ENCODE measurements around the gene PLA2G12B. TPM values are rescaled to one million over a fixed set of nuclear protein-coding genes. Genes with fewer than 3 reads are reported as not detected.
"Not testable (repeated sequence)": the region's sequence is repeated elsewhere in the genome, so short reads cannot be mapped to it uniquely, and the experiment has no call there.

Gene PLA2G12B, protein sequence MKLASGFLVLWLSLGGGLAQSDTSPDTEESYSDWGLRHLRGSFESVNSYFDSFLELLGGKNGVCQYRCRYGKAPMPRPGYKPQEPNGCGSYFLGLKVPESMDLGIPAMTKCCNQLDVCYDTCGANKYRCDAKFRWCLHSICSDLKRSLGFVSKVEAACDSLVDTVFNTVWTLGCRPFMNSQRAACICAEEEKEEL
- total RNA-seq = 0.27 TPM
- long read RNA-seq = 0 reads

DNA sequence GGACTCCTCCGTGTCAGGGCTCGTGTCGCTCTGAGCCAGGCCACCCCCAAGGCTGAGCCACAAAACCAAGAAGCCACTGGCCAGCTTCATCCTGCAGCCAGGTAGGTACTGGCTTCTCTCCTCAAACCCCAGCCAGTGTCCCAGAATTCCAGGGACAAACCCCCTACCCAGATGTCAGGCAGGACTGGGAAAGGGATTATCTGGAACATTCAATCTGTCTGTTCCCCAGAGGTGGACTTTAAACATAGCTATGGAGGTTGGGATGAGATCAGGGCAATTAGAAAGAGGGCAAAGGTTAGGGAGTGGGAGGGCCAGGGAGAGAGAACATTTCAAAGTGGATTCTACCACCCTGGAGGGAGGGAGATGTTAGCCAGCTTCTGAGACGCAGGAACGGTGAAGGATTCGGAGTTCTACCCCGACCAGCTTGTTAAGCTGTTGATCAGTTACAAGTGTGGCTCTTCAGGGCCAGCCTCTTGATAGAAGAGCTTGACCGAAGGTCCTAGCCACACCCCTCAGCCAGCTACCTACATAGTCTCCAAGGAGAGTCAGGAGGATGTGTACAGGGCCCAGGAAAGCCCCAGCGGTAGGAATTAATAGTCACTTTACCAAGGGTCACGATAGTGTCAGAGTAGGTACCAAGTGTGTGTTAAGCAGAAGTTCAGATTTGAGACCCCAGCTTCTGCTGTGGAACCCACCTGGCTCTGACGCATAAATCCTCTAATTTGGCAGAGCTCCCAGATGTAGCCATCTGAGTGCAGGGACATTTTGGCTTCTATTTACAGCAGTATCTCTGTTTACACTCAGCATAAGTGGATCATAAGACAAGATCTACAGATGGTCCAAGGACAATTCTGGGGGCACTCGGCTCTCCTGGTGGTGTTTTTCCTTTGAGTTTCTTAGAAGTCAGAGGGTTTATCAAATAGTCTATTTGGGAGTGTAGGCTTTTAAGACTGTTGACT is at the start of gene PLA2G12B:
PLA2G12B (minus strand) TSS at position 211 of the 959 bp plus-strand sequence; CDS start at position 90, 121 bp downstream.
- ATAC-seq (peak; percentile 65), DNase-seq (ENCODE audit: missing footprints) (no peak)
- intact Hi-C loops (cut with DNase I) = no loop called here

DNA sequence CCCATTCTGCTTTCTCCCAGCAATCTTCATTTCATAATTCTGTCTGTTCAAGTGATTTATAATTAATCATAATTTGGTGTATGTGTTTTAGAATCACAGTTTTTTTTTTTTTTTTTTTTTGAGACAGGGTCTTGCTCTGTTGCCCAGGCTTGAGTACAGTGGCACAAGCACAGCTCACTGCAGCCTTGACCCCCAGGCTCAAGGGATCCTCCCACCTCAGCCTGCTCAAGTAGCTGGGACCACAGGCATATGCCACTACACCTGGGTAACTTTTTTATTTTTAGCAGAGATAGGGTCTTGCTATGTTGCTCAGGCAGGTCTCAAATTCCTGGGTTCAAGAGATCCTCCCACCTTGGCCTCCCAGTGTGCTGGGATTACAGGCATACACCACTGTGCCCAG is 49.2 kb upstream of the PLA2G12B start:
- intact Hi-C loops (cut with DNase I) = no loop called here
- ATAC-seq (no peak), DNase-seq (ENCODE audit: missing footprints) (no peak)

DNA sequence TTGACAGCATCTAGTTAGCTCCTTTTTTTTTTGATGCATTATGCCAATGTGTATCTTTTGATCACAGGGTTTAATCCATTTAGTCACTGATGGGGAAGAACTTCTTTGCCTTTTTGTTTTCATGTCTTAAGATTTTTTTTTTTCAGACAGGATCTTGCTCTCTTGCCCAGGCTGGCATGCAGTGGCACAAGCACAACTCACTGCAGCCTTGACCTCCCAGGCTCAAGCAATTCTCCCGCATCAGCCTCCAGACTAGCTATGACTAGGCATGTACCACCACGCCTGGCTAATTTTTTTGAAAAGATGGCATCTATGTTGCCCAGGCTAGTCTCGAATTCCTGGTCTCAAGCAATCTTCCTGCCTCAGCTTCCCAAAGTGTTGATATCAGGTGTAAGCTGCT is 46.4 kb upstream of the PLA2G12B start:
- DNase-seq (ENCODE audit: missing footprints) (no peak), ATAC-seq (no peak)
- intact Hi-C loops (cut with DNase I) = no loop called here

DNA sequence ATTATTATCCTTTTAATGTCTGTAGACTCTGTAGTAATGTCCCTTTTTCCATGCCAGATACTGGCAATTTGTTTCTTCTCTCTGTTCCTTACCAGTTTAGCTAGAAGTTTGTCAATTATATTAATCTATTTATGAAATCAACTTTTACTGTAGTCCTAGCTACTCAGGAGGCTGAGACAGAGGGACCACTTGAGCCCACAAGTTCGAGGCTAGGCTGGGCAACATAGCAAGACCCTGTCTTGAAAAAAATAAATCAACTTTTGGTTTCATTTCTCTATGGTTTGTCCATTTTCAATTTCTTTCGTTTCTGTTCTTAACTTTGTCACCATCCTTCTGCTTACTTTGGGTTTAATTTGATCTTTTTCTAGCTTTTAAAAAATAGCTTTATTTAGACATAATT is 42.5 kb upstream of the PLA2G12B start:
- intact Hi-C loops (cut with DNase I) = no loop called here
- DNase-seq (ENCODE audit: missing footprints) = no peak
- no peak for ATAC-seq

DNA sequence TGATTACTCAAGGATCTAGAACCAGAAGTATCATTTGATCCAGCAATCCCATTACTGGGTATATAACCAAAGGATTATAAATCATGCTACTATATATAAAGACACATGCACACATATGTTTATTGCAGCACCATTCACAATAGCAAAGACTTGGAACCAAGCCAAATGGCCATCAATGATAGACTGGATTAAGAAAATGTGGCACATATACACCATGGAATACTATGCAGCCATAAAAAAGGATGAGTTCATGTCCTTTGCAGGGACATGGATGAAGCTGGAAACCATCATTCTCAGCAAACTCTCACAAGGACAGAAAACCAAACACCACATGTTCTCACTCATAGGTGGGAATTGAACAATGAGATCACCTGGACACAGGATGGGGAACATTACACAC is 40.9 kb upstream of the PLA2G12B start:
- ATAC-seq; DNase-seq (ENCODE audit: missing footprints); intact Hi-C loops (cut with DNase I): not testable (repeated sequence)

DNA sequence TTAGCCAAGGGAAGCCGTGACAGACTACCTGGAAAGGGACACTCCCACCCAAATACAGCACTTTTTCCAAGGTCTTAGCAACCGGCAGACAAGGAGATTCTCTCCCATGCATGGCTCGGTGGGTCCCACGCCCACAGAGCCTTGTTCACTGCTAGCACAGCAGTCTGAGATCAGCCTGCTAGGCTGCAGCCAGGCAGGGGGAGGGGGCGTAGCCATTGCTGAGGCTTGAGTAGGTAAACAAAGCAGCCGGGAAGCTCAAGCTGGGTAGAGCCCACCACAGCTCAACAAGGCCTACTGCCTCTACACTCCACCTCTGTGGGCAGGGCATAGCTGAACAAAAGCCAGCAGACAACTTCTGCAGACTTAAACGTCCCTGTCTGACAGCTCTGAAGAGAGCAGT is 35.2 kb upstream of the PLA2G12B start:
- DNase-seq (ENCODE audit: missing footprints); intact Hi-C loops (cut with DNase I): not testable (repeated sequence)

DNA sequence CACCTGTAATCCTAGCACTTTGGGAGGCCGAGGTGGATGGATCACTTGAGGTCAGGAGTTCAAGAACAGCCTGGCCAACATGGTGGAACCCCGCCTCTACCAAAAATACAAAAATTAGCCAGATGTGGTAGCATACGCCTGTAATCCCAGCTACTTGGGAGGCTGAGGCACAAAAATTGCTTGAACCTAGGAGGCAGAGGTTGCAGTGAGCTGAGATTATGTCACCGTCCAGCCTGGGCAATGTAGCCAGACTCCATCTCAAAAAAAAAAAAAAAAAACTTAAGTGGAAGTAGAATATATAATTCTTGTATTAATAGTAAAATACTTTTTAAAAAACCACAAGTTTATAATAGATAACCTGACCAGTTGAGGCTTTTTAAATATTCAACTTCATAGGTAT is 30.0 kb upstream of the PLA2G12B start:
- DNase-seq (ENCODE audit: missing footprints); intact Hi-C loops (cut with DNase I); ATAC-seq: not testable (repeated sequence)

More for the DNA sequence above, 35.2 kb upstream of the PLA2G12B start:
- not testable (repeated sequence) for ATAC-seq

DNA sequence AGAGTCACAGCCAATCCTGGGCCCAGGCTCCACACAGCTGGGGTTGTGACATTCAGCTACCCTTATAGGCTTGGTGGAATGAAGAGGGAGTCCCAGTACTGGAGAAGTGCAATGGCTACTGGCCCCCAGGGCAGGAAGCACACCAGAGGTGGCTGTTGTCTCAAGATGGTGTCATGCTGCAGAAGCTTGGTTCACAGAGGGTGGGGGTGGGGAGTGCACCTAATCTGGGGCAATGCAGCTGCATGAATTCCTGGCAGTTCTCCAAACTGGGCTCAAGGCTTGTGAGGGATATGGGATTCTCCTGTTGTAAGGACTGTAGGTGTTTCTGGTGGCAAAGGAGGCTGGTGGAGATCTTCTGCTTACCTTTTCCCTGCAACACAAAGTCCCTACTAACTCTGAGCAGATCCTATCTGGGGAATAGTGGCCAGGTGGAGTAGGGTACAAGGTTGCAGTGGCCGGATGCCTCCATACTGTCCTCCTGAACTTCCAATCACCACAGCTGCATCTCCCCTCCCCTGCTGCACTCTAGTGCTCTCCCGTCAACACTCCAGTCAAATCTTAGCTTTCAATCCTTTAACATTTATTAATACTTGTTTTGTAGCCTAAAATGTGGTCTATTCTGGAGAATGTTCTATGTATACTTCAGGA is 27.4 kb upstream of the PLA2G12B start:
- intact Hi-C loops (cut with DNase I) = no loop called here
- ATAC-seq = peak; percentile 30
- no peak for DNase-seq (ENCODE audit: missing footprints)

DNA sequence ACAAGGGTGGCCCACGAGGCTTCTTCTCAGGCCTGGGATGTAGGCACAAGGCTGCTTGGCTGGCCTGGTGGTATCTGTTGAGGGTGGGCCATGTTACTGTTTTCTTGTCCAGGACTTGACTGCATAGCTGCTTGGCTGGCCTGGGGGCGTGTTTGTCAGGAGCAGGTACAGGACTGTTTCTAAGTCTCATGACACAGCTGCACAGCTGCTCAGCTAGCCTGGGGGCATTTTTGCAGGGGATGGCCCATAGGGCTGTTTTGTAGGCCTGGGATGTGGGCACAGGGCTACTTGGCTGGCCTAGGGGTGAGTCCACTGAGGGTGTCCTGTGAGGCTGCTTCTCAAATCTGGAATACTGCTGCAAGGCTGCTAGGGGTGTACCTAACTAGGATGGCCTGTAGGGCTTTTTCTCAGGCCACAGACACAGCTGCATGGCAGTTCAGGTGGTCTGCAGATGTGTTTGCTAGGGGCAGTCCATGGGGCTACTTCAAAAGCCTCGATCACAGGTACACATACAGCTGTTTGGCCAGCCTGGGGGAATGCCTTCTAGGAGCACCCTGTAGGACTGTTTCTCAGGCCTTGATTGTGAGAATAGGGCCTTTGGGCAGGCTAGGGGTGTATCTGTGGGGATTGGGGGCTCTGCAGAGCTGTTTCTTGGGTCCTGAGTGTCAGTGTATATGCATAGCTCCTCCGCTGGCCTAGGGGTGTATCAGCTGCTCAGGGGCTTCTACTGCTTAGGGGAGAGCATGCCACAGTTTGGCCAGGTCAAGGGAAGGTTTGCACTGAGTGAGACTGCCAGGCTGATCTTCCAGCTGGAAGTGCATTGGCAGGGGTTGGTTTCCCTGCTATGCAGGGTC is 26.6 kb upstream of the PLA2G12B start:
- ATAC-seq = peak; percentile 44
- DNase-seq (ENCODE audit: missing footprints) = no peak
- intact Hi-C loops (cut with DNase I) = no loop called here

DNA sequence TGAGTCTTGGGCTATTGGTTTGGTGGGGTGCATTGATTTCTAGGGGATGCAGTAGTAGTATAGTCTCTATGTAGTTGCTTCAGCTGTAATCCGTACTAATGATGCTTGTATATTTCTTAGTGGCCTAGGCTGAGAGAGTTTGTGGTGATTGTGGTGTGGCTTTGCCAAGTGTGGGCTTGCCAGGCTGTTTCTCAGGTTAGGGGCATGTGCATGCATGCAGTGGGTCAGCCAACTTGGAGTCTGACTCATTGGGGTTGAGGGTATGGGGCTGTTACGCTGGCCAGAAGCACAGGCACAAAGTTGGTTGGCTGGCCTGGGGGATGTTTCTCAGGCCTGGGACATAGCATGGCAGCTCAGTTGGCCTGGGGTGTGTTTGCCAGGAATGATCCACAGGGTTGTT is 25.7 kb upstream of the PLA2G12B start:
- ATAC-seq (no peak), DNase-seq (ENCODE audit: missing footprints) (no peak)
- intact Hi-C loops (cut with DNase I) = no loop called here

DNA sequence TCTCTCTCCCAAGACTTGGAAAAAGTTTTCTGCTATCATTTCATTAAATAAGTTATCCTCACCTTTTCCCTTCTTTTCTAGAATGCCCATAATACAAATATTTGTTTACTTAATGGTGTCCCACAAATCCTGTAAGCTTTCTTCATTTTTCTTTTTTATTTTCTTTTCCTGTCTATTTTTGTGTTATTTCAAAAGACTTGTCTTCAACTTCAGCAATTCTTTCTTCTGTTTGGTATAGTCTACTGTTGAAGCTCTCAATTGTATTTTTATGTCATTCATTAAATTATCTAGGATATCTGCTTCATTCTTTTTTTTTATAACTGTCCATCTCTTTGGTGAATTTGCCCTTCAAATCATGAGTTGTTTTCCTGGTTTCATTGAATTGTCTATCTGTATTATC is 25.1 kb upstream of the PLA2G12B start:
- no peak for DNase-seq (ENCODE audit: missing footprints)

DNA sequence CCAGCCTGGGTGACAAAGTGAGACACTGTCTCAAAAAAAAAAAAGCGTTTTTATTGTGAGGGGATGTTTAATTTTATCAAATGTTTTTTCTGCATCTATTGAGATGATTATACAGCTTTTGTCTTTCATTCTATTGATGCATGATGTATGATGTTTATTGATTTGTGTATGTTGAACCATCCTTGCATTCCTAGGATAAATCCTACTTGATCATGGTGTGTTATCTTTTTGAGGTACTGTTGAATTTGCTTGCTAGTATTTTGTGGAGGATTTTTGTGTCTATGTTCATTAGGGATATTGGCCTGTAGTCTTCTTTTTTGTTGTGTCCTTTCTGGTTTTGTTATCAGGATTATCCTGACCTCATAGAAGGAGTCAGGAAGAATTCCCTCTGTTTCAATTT is 22.3 kb upstream of the PLA2G12B start:
- intact Hi-C loops (cut with DNase I) = no loop called here
- DNase-seq (ENCODE audit: missing footprints) (no peak), ATAC-seq (no peak)

More for the DNA sequence above, 25.1 kb upstream of the PLA2G12B start:
- intact Hi-C loops (cut with DNase I) = no loop called here
- ATAC-seq = no peak

DNA sequence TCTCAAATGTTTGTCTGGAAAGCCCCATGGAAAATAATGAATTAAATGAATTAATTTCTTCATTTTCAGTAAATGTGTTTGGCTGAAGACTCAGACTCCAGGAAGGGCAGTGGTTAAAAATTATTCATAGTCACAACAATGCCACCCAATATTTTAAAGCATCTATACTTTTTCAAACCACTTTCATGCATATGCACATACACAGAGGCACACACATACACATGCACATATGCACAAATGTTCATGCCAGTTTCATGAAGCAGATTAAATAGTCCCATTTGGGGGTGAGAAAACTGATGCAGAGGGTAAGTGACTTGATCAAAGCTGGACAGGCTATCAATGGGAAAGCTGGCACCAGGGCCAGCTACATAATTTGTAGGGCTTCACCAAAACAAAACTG is 1.4 kb upstream of the PLA2G12B start:
- intact Hi-C loops (cut with DNase I) = no loop called here
- ATAC-seq (no peak), DNase-seq (ENCODE audit: missing footprints) (no peak)

DNA sequence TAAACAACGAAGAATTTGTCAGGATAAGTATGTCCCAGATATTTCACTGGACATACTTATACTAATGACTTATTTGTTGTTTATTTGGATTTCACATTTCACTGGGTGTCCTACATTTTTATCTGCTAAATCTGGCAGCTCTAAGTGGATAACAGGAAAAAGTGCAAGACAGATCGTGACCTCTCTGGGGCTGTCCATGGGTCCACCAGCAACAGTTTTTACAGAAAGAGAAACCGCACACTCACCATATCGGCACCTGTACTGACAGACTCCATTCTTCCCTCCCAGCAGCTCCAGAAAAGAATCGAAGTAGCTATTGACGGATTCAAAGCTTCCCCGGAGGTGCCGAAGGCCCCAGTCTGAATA is 393 bp downstream of the PLA2G12B start:
- intact Hi-C loops (cut with DNase I) = no loop called here
- no peak for ATAC-seq
- no peak for DNase-seq (ENCODE audit: missing footprints)

DNA sequence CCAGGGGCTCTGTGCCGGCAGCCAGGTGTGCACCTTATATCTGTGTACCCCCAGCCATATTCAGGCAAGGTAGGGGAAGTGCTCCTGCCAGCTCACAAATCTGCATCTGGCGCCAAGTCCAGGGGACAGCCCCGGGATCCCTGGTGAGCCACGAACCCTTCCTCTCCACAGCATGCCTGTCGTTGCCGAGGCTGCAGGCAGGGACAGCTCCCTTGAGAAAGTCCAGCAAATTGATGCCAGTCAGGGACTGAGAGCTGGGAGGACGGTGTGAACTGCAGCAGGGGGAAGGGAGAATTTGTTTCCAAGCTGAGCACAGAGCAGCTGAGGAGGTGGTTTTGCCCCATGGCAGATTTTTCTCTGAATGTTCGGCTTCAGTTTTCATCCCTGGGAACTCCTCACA is 919 bp downstream of the PLA2G12B start:
- ATAC-seq = peak; percentile 68
- DNase-seq (ENCODE audit: missing footprints) = no peak
- intact Hi-C loops (cut with DNase I) = no loop called here

DNA sequence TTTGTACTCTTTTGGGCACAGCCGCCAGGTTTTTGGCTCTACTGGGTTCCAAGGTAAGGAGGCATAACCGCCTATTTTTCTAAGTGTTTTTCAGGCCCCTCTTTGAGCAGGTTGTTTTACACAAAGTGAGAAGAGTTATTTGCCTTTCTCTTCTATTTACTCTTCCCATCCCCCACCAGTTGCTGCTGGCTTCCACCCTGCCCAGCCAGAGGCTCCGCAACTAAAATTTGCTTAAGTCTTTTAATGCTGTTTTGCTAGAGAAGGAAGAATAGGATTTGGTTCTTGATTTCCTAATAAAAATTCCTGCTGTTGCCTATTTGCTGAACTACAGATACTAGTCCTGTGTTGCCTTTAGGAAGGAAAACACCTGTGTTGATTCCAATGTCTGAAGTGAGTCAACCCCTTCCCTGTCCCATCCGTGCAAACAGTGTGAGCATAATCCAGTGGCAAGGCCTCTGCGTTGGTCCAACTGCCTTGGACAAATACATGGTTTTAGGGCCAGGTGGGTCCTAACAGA is 1.9 kb downstream of the PLA2G12B start:
- ATAC-seq (no peak), DNase-seq (ENCODE audit: missing footprints) (no peak)
- intact Hi-C loops (cut with DNase I) = no loop called here

DNA sequence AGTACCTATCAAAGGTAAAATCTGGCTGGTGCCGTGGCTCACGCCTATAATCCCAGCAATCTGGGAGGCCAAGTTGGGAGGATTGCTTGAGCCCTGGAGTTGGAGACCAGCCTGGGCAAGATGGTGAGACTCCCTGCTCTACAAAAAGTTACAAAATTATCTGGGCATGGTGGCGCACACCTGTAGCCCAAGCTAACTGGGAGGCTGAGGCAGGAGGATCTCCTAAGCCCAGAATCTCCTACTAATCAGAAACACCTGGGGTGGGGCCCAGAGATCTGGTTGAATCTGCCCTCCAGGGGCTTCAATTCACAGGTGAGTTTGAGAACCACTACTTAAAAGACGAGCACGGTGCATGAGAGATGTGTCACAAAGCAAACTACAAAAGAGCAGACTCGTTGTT is 2.4 kb downstream of the PLA2G12B start:
- DNase-seq (ENCODE audit: missing footprints) (no peak), ATAC-seq (no peak)
- intact Hi-C loops (cut with DNase I) = no loop called here

DNA sequence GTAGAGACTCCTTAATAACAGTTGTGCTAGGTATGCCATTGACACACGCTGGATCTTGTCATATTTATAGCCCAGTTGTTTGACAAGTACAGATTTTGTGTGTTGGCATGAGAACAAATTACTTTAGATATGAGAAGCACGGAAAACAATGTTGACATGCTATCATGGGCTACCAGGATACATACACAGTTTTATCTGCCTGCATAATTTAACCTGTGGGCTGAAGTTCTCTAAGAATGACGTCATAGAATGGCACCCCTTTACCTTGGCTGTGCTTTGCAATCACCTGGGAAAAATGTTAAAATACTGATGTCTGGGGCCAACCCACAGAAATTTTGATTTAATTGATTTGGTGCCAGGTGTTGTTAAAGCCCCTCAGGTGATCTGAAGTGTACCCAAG is 2.8 kb downstream of the PLA2G12B start:
- no peak for DNase-seq (ENCODE audit: missing footprints)
- intact Hi-C loops (cut with DNase I) = no loop called here
- ATAC-seq = peak; percentile 27

DNA sequence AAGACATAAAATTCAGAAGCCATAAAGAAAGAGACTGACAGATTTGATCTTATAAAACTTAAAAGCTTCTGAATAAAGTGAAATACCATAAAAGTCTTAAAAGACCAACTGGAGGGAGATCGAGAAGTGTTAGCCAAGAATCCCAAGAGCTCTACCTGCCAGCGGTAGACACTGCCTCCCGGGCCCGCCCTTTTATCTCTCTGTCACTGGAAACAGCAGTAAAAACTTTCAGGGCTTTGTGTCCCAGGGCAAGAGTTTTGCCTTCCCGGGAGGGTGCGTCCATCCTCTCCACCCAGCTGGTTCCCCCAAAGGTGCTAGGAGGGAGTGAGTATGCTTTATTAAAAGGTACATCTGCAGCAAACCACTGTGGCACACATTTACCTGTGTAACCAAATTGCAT is 5.8 kb downstream of the PLA2G12B start:
- intact Hi-C loops (cut with DNase I) = no loop called here
- no peak for ATAC-seq
- DNase-seq (ENCODE audit: missing footprints) = no peak

Measured in Right ventricle myocardium inferior (tissue), 1 donor.